H9 (cell line): ENCODE measurements around the gene PEG3. TPM values are rescaled to one million over a fixed set of nuclear protein-coding genes. Genes with fewer than 3 reads are reported as not detected.

ENCODE experiments used
- DNase-seq: peaks from one replicate; pipeline ENCODE4 v3.0.0-alpha.2; 2017
- H2AFZ ChIP-seq: one replicate; pipeline ENCODE4 v1.6.1; 2013; ENCODE audit warnings: mild to moderate bottlenecking, low read length, control low read depth, moderate library complexity
- H2AK5ac ChIP-seq: 2 replicates; pipeline ENCODE4 v1.6.1; 2013; ENCODE audit warnings: low read length, control low read depth, mixed read lengths; ENCODE audit not compliant: insufficient read length
- H2BK120ac ChIP-seq: one replicate; pipeline ENCODE4 v1.6.1; 2013; ENCODE audit warnings: low read depth, mild to moderate bottlenecking, low read length, control low read depth, inconsistent platforms; ENCODE audit not compliant: poor library complexity, severe bottlenecking
- H2BK12ac ChIP-seq: 2 replicates; pipeline ENCODE4 v1.6.1; 2013; ENCODE audit warnings: low read length, control low read depth, mixed read lengths, low read depth; ENCODE audit not compliant: insufficient read length
- H2BK15ac ChIP-seq: 2 replicates; pipeline ENCODE4 v1.6.1; 2013; ENCODE audit warnings: low read depth, low read length, control low read depth
- H2BK20ac ChIP-seq: one replicate; pipeline ENCODE4 v1.6.1; 2013; ENCODE audit warnings: low read depth, mild to moderate bottlenecking, low read length, control low read depth, inconsistent platforms; ENCODE audit not compliant: poor library complexity, severe bottlenecking
- H2BK5ac ChIP-seq: 2 replicates; pipeline ENCODE4 v1.6.1; 2013; ENCODE audit warnings: low read length, control low read depth, mixed read lengths; ENCODE audit not compliant: insufficient read length
- H3K14ac ChIP-seq: 2 replicates; pipeline ENCODE4 v1.6.1; 2013; ENCODE audit warnings: low read length, control low read depth; ENCODE audit not compliant: insufficient read depth
- H3K18ac ChIP-seq: 2 replicates; pipeline ENCODE4 v1.6.1; 2013; ENCODE audit warnings: low read depth, mild to moderate bottlenecking, mixed read lengths, low read length, control low read depth; ENCODE audit not compliant: insufficient read length
- H3K23ac ChIP-seq: 2 replicates; pipeline ENCODE4 v1.6.1; 2013; ENCODE audit warnings: low read length, control low read depth, mixed read lengths, low read depth; ENCODE audit not compliant: insufficient read length
- H3K23me2 ChIP-seq: 2 replicates; pipeline ENCODE4 v1.6.1; 2013; ENCODE audit warnings: low read depth, mild to moderate bottlenecking, mixed read lengths, low read length, control low read depth; ENCODE audit not compliant: insufficient read length, poor library complexity, severe bottlenecking
- H3K27ac ChIP-seq: 2 replicates; pipeline ENCODE4 v1.5.1; 2013; ENCODE audit warnings: low read length, control low read depth, mixed read lengths, low read depth; ENCODE audit not compliant: insufficient read length
- H3K27me3 ChIP-seq: 2 replicates; pipeline ENCODE4 v1.6.1; 2013; ENCODE audit warnings: low read length, control low read depth, inconsistent platforms; ENCODE audit not compliant: insufficient read depth
- H3K4ac ChIP-seq: 2 replicates; pipeline ENCODE4 v1.6.1; 2013; ENCODE audit warnings: low read depth, mild to moderate bottlenecking, control low read depth, inconsistent platforms, low read length, moderate library complexity
- H3K4me1 ChIP-seq: 2 replicates; pipeline ENCODE4 v1.6.1; 2013; ENCODE audit warnings: low read length, control low read depth, inconsistent platforms; ENCODE audit not compliant: insufficient read depth
- H3K4me2 ChIP-seq: 2 replicates; pipeline ENCODE4 v1.6.1; 2013; ENCODE audit warnings: low read length, control low read depth, mixed read lengths; ENCODE audit not compliant: insufficient read length, insufficient read depth
- H3K56ac ChIP-seq: 2 replicates; pipeline ENCODE4 v1.6.1; 2013; ENCODE audit warnings: low read depth, mild to moderate bottlenecking, mixed read lengths, low read length, control low read depth; ENCODE audit not compliant: insufficient read length
- H3K79me1 ChIP-seq: 2 replicates; pipeline ENCODE4 v1.6.1; 2013; ENCODE audit warnings: low read depth, mild to moderate bottlenecking, moderate library complexity, low read length, control low read depth, inconsistent platforms; ENCODE audit not compliant: insufficient read depth, poor library complexity, severe bottlenecking
- H3K79me2 ChIP-seq: 2 replicates; pipeline ENCODE4 v1.6.1; 2013; ENCODE audit warnings: low read length, control low read depth, inconsistent platforms; ENCODE audit not compliant: insufficient read depth
- H3K9ac ChIP-seq: 2 replicates; pipeline ENCODE4 v1.6.1; 2013; ENCODE audit warnings: low read length, control low read depth, mixed read lengths; ENCODE audit not compliant: insufficient read length; ENCODE audit errors: extremely low read depth
- H3K9me3 ChIP-seq: one replicate; pipeline ENCODE4 v1.6.1; 2013; ENCODE audit warnings: low read depth, low read length, inconsistent platforms; ENCODE audit not compliant: control insufficient read depth
- H3T11ph ChIP-seq: one replicate; pipeline ENCODE4 v1.6.1; 2013; ENCODE audit warnings: mild to moderate bottlenecking, low read length, control low read depth, inconsistent platforms
- H4K20me1 ChIP-seq: one replicate; pipeline ENCODE4 v1.6.1; 2013; ENCODE audit not compliant: control insufficient read depth, insufficient read length, insufficient read depth
- H4K5ac ChIP-seq: 2 replicates; pipeline ENCODE4 v1.6.1; 2013; ENCODE audit warnings: low read depth, mild to moderate bottlenecking, mixed read lengths, low read length, control low read depth; ENCODE audit not compliant: insufficient read length
- H4K8ac ChIP-seq: replicated peaks from 2 replicates; pipeline ENCODE4 v1.6.1; 2013; ENCODE audit warnings: low read length, control low read depth, mixed read lengths, low read depth; ENCODE audit not compliant: insufficient read length
- H4K91ac ChIP-seq: 2 replicates; pipeline ENCODE4 v1.6.1; 2013; ENCODE audit warnings: low read depth, mild to moderate bottlenecking, moderate library complexity, mixed read lengths, low read length, control low read depth; ENCODE audit not compliant: insufficient read length
- H3K27ac Mint-ChIP-seq, 3 experiments: 2 replicates in 2 of 3; 3 replicates in 1 of 3; pipeline ENCODE4 v1.8.0; 2020 to 2021; ENCODE audit warnings: mixed read lengths in 3 of 3, mild to moderate bottlenecking in 1 of 3, moderate library complexity in 1 of 3
- H3K27me3 Mint-ChIP-seq: 2 replicates; pipeline ENCODE4 v1.8.0; 2021; ENCODE audit warnings: low read depth, mild to moderate bottlenecking, moderate library complexity, mixed read lengths
- H3K36me3 Mint-ChIP-seq, 3 experiments: 2 replicates in 2 of 3; 3 replicates in 1 of 3; pipeline ENCODE4 v1.8.0; 2020 to 2021; ENCODE audit warnings: low read depth in 3 of 3, mixed read lengths in 3 of 3; ENCODE audit not compliant: insufficient read depth in 1 of 3
- H3K4me1 Mint-ChIP-seq, 2 experiments: 2 replicates each; pipeline ENCODE4 v1.8.0; 2020; ENCODE audit warnings: mixed read lengths in 2 of 2
- H3K4me3 Mint-ChIP-seq, 2 experiments: 2 replicates in 1 of 2; 3 replicates in 1 of 2; pipeline ENCODE4 v1.8.0; 2020 to 2021; ENCODE audit warnings: mild to moderate bottlenecking in 2 of 2, mixed read lengths in 2 of 2, moderate library complexity in 1 of 2
- H3K9me3 Mint-ChIP-seq, 2 experiments: 2 replicates in 1 of 2; 3 replicates in 1 of 2; pipeline ENCODE4 v1.8.0; 2020; ENCODE audit warnings: mild to moderate bottlenecking in 2 of 2, mixed read lengths in 2 of 2, moderate library complexity in 1 of 2
- total RNA-seq: library from RNA; stranded (reverse); gene quantifications from 2 replicates; pipeline ENCODE4 v1.2.1, GENCODE V29; 2021
- TF ChIP-seq, protein P1 (sequence below): fragments of 200-600 bp; sonication (generic); conservative IDR thresholded peaks from 3 replicates; pipeline ENCODE4 v1.8.0; 2021; ENCODE audit warnings: antibody characterized with exemption, mild to moderate bottlenecking

Gene PEG3
- total RNA-seq, 1 experiment from 2014 or later, result not detected

DNA sequence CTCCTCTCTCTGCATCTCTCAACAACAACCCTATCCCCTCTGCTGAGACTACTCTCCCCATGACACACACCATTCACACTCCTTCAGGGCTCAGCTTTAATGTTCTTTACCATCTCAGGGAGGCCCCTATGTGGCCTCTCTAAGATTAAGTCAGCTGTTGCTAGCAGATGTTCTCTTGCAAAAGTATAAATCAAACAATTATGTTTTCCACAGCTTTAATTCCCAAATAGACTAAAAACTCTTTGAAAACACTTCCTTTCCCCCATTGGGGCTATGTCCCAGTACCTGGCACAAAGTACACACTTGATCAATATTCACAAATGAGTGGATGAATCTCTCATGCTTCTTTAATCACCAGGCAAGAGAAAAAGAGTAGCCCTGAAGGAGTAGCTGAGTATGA, 5.1 kb downstream of the PEG3 start:
- Histone ChIP-seq H3K56ac (no peak overlapping the region), H3K9me3 (peaks cover 71% of the 10 kb centered on the region), H4K5ac (no peak overlapping the region), H3K4ac (no peak overlapping the region), H2BK20ac (no peak overlapping the region), H2AFZ (no peak overlapping the region), H2AK5ac (no peak overlapping the region), H3K4me2 (no peak overlapping the region), H3K9ac (no peak overlapping the region), H3K79me2 (no peaks in the 10 kb centered on the region), H3K79me1 (no peaks in the 10 kb centered on the region), H4K8ac (no peak overlapping the region), H3K23me2 (no peaks in the 10 kb centered on the region), H3K18ac (no peak overlapping the region), H3T11ph (no peak overlapping the region), H3K14ac (no peak overlapping the region), H4K91ac (no peak overlapping the region), H3K23ac (no peak overlapping the region), H2BK12ac (no peak overlapping the region), H3K4me1 (no peaks in the 10 kb centered on the region), H2BK15ac (no peak overlapping the region), H3K27ac (no peak overlapping the region), H3K27me3 (no peaks in the 10 kb centered on the region), H4K20me1 (no peaks in the 10 kb centered on the region), H2BK120ac (no peak overlapping the region), H2BK5ac (no peak overlapping the region)
- Mint-ChIP-seq H3K36me3 (peaks cover 20 to 42% (median 38%) of the 10 kb centered on the region in 3 experiments; a peak in 6 of 7 replicates), H3K4me3 (no peak overlapping the region), H3K4me1 (no peaks in the 10 kb centered on the region), H3K27ac (no peak overlapping the region), H3K9me3 (peaks cover 87 to 91% of the 10 kb centered on the region in 2 experiments), H3K27me3 (peaks cover 8% of the 10 kb centered on the region)
- no peak for DNase-seq
- TF ChIP-seq, protein P1, sequence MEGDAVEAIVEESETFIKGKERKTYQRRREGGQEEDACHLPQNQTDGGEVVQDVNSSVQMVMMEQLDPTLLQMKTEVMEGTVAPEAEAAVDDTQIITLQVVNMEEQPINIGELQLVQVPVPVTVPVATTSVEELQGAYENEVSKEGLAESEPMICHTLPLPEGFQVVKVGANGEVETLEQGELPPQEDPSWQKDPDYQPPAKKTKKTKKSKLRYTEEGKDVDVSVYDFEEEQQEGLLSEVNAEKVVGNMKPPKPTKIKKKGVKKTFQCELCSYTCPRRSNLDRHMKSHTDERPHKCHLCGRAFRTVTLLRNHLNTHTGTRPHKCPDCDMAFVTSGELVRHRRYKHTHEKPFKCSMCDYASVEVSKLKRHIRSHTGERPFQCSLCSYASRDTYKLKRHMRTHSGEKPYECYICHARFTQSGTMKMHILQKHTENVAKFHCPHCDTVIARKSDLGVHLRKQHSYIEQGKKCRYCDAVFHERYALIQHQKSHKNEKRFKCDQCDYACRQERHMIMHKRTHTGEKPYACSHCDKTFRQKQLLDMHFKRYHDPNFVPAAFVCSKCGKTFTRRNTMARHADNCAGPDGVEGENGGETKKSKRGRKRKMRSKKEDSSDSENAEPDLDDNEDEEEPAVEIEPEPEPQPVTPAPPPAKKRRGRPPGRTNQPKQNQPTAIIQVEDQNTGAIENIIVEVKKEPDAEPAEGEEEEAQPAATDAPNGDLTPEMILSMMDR, result no peak
